Mucosa of descending colon (tissue), 3 donors: ENCODE data around the gene APOL6. TPM values are rescaled to one million over a fixed set of nuclear protein-coding genes. Genes with fewer than 3 reads are reported as not detected.

Experiments used
- ATAC-seq: fragments of 200-7000 bp; cut with Tn5 transposase; one replicate; pipeline ENCODE4 v1.9.1; 2020; ENCODE audit warnings: mild to moderate bottlenecking, moderate library complexity
- DNase-seq, 3 donors: peaks; one replicate each; pipeline ENCODE4 v3.0.0-alpha.2; 2020
- H3K36me3 ChIP-seq: fragments of 200-600 bp; one replicate; pipeline ENCODE4 v1.8.0; 2021; ENCODE audit warnings: low read depth, mild to moderate bottlenecking
- H3K4me1 ChIP-seq: fragments of 200-600 bp; one replicate; pipeline ENCODE4 v1.8.0; 2021; ENCODE audit warnings: low read depth, mild to moderate bottlenecking
- H3K4me3 ChIP-seq: fragments of 200-600 bp; one replicate; pipeline ENCODE4 v1.8.0; 2021; ENCODE audit warnings: mild to moderate bottlenecking
- H3K9me3 ChIP-seq: fragments of 200-600 bp; one replicate; pipeline ENCODE4 v1.8.0; 2021; ENCODE audit warnings: mild to moderate bottlenecking
- CTCF ChIP-seq: fragments of 200-600 bp; IDR thresholded peaks from one replicate; pipeline ENCODE4 v1.8.0; 2022; ENCODE audit warnings: antibody characterized with exemption, mild to moderate bottlenecking
- intact Hi-C, 2 donors: fragments of 100-400 bp; cut with DNase I in 1 of 2; cut with micrococcal nuclease in 1 of 2; formaldehyde crosslinking; loops; one replicate each; pipeline versions ENCODE4 v1.11.0 to v1.11.1; 2022; cut with DNase I, micrococcal nuclease
- total RNA-seq, 3 donors: library from RNA; stranded (reverse); fragmentation: NEBNext Ultra II Directional in 2 of 3; extraction: Animal tissue kit (Norgen Biotek cat#: 25700) in 2 of 3; gene quantifications; one replicate each; pipeline versions ENCODE4 v1.2.1 to v1.2.4, GENCODE V29; 2021 to 2023
- donor health status: DM: no; HTN: no; CAD: no; lungs with moderate emphysema.
- donor health status: DM: no; HTN: no; CAD: no.
- donor health status: DM: no; HTN: yes; CAD: no.

APOL6 gene
- total RNA-seq, 3 donors from 2014 or later = 40.3 to 43.1 (median 42.1) TPM

- Histone ChIP-seq H3K4me1 (peaks cover 12% of the 10 kb centered on the region), H3K9me3 (no peaks in the 10 kb centered on the region), H3K4me3 (no peak overlapping the region), H3K36me3 (peaks cover 6% of the 10 kb centered on the region)
- no peak for TF ChIP-seq CTCF
- DNase-seq = no peak
- intact Hi-C loops = no loop called here
- ATAC-seq = no peak
Observed at GRCh38 chr22:35656284-35656752, 8.1 kb downstream of the APOL6 start.

- intact Hi-C loops = no loop called here
- Histone ChIP-seq H3K4me1 (peaks cover 16% of the 10 kb centered on the region), H3K9me3 (no peaks in the 10 kb centered on the region), H3K4me3 (no peak overlapping the region), H3K36me3 (peaks cover 6% of the 10 kb centered on the region)
- ATAC-seq (no peak), DNase-seq (no peak)
- no peak for TF ChIP-seq CTCF
Observed at GRCh38 chr22:35657571-35658312, 9.5 kb downstream of the APOL6 start.

GRCh38 chr22:35660291-35661127, 12.3 kb downstream of the APOL6 start:
- ATAC-seq = peak; percentile 94
- peaks cover 6% of the 10 kb centered on the region for H3K36me3 ChIP-seq

GRCh38 chr22:35661464-35661863, 13.2 kb downstream of the APOL6 start:
- intact Hi-C loops = no loop called here

More at GRCh38 chr22:35660291-35661127, 12.3 kb downstream of the APOL6 start:
- no peak for TF ChIP-seq CTCF
- Histone ChIP-seq H3K4me1 (peaks cover 16% of the 10 kb centered on the region), H3K9me3 (no peaks in the 10 kb centered on the region), H3K4me3 (no peak overlapping the region)
- intact Hi-C loops = no loop called here
- DNase-seq = peak in 1 of 3 donors; percentile 65

GRCh38 chr22:35662914-35663313, 14.7 kb downstream of the APOL6 start:
- Histone ChIP-seq H3K4me1 (peaks cover 16% of the 10 kb centered on the region), H3K4me3 (no peak overlapping the region), H3K9me3 (no peaks in the 10 kb centered on the region), H3K36me3 (no peaks in the 10 kb centered on the region)
- DNase-seq (no peak), ATAC-seq (no peak)
- intact Hi-C loops = no loop called here
- no peak for TF ChIP-seq CTCF

More at GRCh38 chr22:35661464-35661863, 13.2 kb downstream of the APOL6 start:
- H3K4me3 ChIP-seq = no peak overlapping the region
- DNase-seq (no peak), ATAC-seq (peak; percentile 68)
- H3K4me1 ChIP-seq = peaks cover 16% of the 10 kb centered on the region
- no peak for TF ChIP-seq CTCF
- peaks cover 6% of the 10 kb centered on the region for H3K36me3 ChIP-seq
- no peaks in the 10 kb centered on the region for H3K9me3 ChIP-seq
